SK-N-SH treated with all-trans-retinoic acid at 6 μM for 48 hours (cell line): ENCODE data around the gene ANKRD44.

ENCODE experiments used
- ARNTL ChIP-seq: fragments of 450-650 bp; formaldehyde crosslinking; IDR thresholded peaks from 2 replicates; pipeline ENCODE4 v1.5.0; 2020; ENCODE audit warnings: low read depth, mild to moderate bottlenecking, moderate library complexity, borderline replicate concordance
- BACH2 ChIP-seq: fragments of 250-450 bp; sonication (Bioruptor Pico); IDR thresholded peaks from 2 replicates; pipeline ENCODE4 v1.9.0; 2021; ENCODE audit warnings: mild to moderate bottlenecking, borderline replicate concordance
- CREB5 ChIP-seq: fragments of 250-450 bp; sonication (Bioruptor Pico); IDR thresholded peaks from 2 replicates; pipeline ENCODE4 v1.5.1; 2020; ENCODE audit warnings: low read depth, mild to moderate bottlenecking, moderate library complexity
- CSDC2 ChIP-seq: fragments of 250-450 bp; sonication (Bioruptor Pico); IDR thresholded peaks from 2 replicates; pipeline ENCODE4 v1.5.0; 2020; ENCODE audit warnings: mild to moderate bottlenecking, moderate library complexity
- GLIS3 ChIP-seq: fragments of 250-450 bp; sonication (Bioruptor Pico); IDR thresholded peaks from 2 replicates; pipeline ENCODE4 v1.5.0; 2020; ENCODE audit warnings: mild to moderate bottlenecking, moderate library complexity
- PATZ1 ChIP-seq: fragments of 250-450 bp; sonication (Bioruptor Pico); IDR thresholded peaks from 2 replicates; pipeline ENCODE4 v1.8.0; 2020; ENCODE audit warnings: mild to moderate bottlenecking, moderate library complexity, borderline replicate concordance
- POU6F1 ChIP-seq: fragments of 250-450 bp; sonication (Bioruptor Pico); IDR thresholded peaks from 2 replicates; pipeline ENCODE4 v1.8.0; 2021; ENCODE audit warnings: low read depth, mild to moderate bottlenecking, moderate library complexity, borderline replicate concordance
- PPARA ChIP-seq: fragments of 250-450 bp; sonication (Bioruptor Pico); IDR thresholded peaks from 2 replicates; pipeline ENCODE4 v1.5.0; 2020; ENCODE audit warnings: mild to moderate bottlenecking, borderline replicate concordance
- RARB ChIP-seq: fragments of 250-450 bp; sonication (Bioruptor Pico); IDR thresholded peaks from 2 replicates; pipeline ENCODE4 v1.8.0; 2021; ENCODE audit warnings: mild to moderate bottlenecking, moderate library complexity
- TCF4 ChIP-seq: fragments of 250-450 bp; sonication (Bioruptor Pico); IDR thresholded peaks from 2 replicates; pipeline ENCODE4 v1.8.0; 2021; ENCODE audit warnings: mild to moderate bottlenecking, moderate library complexity, borderline replicate concordance
- TSHZ2 ChIP-seq: fragments of 250-450 bp; sonication (Bioruptor Pico); IDR thresholded peaks from 2 replicates; pipeline ENCODE4 v1.5.0; 2020; ENCODE audit warnings: mild to moderate bottlenecking, moderate library complexity
- ZFP3 ChIP-seq: fragments of 250-450 bp; sonication (Bioruptor Pico); IDR thresholded peaks from 2 replicates; pipeline ENCODE4 v1.5.0; 2020; ENCODE audit warnings: mild to moderate bottlenecking, moderate library complexity
- ZFP30 ChIP-seq: fragments of 450-650 bp; formaldehyde crosslinking; IDR thresholded peaks from 2 replicates; pipeline ENCODE4 v1.5.0; 2022; ENCODE audit warnings: mild to moderate bottlenecking, moderate library complexity
- ZNF8 ChIP-seq: fragments of 450-650 bp; formaldehyde crosslinking; IDR thresholded peaks from 2 replicates; pipeline ENCODE4 v1.5.0; 2020; ENCODE audit warnings: mild to moderate bottlenecking, moderate library complexity

GRCh38 chr2:197124639-197125390, 185.8 kb downstream of the ANKRD44 start:
- no peak for TF ChIP-seq PPARA (CRISPR knock-in tag)
- TF ChIP-seq PATZ1: no peak
- no peak for TF ChIP-seq RARB (CRISPR knock-in tag)
- TF ChIP-seq CREB5 (CRISPR knock-in tag): no peak
- no peak for TF ChIP-seq POU6F1 (CRISPR knock-in tag)
- no peak for TF ChIP-seq ZFP3 (CRISPR knock-in tag)
- TF ChIP-seq TCF4: no peak
- no peak for TF ChIP-seq ARNTL (CRISPR knock-in tag)
- no peak for TF ChIP-seq CSDC2 (CRISPR knock-in tag)
- TF ChIP-seq GLIS3: no peak
- no peak for TF ChIP-seq ZFP30 (CRISPR knock-in tag)
- TF ChIP-seq BACH2: no peak
- no peak for TF ChIP-seq ZNF8 (CRISPR knock-in tag)
- TF ChIP-seq TSHZ2: no peak
